ENCODE measurements around the gene COL26A1.

Gene COL26A1

DNA sequence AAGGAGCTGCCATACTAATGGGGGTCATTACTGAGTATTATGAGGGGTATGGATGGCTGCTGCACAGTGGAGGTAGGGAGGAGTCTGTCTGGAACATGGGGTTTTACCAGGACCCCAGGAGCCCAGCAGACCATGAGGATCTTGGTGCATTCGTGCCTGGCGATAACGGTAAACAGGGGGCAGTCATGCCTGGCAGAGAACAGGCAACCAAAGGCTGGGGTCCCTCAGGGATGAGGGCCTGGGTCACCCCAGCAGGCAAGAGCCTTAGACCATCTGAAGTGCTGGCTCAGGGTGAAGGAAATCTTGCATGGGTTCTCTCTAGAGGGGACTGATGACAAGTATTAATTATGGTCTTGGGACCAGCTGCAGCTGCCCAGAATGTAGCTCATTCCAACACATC lies 220.3 kb downstream of the COL26A1 start:
- DNase-seq: no peak

DNA sequence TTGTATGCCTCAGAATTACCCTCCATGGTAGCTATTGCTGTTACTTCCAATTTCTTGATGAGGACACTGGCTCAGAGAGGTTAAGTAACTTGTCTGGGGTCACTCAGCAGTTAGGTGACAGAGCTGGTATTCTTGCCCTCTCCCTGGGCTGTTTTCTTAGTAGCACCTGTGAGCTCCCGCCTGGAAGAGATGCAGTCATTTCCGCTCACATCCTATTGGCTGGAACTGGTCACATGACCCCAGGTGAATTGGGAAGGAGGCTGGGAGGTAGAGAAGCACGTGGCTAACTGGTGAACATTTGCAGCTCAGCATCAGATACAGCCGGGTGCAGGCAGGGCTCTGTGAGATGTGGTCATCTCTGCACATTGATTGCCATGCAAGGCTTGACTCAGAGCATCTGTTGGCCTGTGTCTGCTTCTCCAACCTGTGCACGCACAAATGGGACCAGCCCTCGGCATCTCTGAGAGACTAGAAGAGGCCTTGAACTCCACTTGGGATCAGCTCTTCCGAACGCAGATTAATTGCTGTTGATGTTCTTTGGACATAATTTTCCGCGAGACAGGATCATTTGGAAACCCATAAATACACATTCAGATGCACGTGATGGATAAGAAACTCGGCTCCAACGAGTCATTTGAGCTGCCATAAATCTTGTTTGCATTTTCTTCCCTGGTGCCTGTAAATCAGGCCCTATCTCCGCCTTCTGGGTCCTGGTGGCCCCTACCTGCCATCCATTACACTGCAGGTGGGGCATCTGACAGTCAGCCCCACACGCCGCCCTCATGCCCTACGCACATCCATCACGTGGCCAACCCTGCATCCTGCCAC lies 223.6 kb downstream of the COL26A1 start:
- DNase-seq: no peak

DNA sequence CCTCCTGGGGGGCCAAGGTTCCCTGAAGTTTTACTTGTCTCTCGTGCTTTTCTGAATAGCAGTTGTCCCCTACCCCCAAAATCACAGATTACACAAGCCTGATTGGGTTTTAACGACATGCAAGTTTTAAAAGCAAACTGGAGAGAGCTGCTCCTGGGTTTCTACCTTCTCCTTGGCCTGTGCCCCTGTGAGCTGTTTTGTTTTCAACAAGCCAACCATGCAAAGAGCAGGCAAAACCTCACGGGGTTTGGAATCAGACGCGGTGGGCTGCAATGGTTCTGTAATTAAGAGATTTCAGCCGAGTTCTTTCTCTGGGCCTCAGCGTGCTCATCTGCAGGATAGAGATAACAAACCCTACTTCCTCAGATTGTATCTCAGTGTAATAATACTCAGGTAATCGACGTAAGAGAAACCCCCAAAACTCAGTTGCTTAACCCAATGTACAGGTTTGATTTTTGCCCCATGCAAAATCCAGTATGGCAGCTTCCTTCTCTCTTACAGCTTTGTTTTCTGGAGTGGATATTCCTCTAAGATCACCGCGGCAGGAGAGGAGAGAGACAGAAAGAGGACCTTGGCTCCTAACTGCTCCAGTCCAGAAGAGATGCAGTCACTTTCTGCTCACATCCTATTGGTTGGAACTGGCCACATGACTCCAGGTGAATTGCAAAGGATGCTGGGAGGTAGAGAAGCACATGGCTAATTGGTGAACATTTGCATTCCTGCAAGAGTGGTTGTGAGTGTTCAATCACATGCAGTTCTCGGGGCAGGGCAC lies 224.4 kb downstream of the COL26A1 start:
- DNase-seq: no peak

DNA sequence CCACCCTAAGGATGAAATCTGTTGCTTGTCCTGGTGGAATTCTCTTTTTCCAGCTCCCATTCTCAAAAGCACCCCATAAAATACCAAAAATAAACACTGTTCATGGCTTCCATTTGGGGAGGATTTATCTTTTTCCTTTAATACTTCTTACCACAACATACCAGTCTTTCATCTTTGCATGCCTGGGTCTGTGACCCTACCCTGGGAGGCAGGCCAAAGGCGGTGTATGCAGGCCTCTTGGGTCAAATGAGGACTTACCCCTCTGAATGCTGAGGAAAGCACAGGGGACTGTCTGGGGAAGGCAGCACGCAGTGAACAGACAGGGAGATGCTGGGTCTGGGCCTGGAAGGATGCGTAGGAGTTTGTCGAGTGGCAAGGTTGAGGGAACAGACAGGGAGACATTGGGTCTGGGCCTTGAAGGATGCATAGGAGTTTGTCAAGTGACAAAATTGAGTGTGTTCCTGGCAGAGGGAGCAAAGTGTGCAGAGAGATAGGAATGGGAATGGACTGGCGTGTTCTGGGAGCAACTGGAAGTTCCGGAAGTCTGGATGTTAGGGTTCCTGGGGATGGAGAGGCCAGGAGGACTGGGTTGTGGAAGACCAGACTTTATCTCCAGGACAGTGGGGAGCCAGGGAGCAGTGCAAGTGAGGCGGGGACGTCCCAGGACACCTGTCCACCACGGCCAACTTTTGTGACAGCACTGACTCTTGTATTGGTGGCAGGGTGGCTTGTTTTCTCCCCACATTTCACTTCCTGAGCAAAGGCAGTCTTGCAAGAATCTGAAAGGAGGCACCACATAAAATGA lies 225.7 kb downstream of the COL26A1 start:
- DNase-seq: no peak

DNA sequence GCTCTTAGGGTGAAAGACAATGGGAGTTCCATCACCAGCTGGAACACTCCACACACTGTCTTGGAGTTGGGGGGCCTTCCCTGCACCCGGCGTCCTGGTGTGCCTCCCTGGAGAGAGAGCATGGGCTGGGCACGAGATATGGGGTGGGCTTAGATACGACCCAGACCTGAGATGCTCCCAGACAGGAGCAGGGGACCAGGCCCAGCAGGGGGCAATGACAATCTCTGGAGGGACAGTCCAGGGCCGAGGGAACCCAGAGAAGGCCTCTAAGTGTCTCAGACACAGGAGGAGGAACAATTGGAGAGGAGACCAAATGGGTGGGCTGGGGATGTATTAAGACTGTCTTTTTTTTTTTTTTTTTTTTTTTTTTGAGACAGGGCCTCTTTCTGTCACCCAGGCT lies 226.4 kb downstream of the COL26A1 start:
- no peak for DNase-seq

DNA sequence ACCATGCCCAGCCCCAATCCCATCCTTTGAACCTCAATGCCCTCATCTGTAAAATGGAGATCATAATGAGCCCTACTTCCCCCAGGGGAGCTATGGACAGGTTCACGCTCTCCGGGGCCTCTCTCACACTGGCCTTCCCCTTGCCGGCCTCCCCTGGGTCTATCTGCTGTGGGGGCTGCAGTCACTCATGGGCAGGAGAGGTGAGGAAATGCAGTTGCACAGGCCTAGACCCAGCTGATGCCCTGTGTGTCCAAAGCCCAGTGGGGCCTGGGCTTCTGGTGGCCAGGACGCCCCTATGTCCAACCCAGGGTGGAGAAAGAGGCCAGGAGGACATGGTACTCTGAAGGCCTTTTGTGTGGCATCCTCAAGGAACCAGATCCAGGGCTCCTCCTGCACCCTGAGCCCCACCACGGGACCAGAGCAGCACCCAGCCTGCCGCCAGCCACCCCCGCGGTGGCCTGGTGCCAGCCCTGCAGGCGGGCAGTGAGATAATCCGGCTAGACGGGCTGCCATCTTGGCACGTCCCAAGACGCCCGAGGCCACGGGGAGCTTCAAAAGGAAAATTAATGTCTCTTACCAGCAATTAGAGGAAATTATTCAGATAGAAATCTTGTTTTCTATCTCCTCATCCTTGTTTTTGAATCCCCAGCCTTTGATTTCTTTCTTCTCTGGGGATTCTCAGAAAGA lies 227.4 kb downstream of the COL26A1 start:
- no peak for DNase-seq

DNA sequence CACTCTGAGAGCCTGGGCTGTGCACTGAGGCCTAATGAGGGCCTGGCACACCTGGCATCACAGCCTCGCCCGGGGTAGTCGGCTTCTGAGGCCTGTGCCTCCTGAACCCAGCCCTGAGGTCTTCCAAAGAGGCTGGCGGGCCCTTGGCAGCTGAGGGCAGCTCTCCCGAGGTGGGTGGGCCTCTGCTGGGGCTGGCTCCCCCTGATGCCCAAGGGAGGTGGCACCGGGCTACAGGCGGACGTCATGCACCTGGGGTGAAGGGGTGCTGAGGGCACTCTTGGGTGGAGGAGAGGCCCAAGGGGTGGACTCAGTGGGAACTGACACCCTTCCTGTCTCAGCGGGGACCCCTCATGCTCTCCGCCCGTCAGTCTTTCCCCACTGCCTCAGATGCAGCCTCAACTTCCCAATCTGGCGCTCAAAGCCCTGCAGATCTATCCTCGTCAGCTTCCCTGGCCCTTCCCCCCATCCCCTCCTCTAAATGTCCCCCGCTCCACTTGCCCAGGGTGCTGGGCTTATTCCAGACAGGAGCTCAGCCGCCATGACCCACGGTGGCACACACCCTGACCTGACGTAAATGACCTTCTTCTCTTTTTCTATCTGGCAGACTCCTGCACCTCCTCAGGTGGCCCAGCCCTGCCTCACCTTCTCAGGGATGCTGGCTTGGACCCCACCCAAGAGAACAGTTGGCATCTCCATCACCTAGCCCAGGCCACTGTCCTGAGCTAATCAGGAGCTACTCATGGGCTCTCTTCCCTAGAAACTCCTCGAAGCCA lies 228.2 kb downstream of the COL26A1 start:
- DNase-seq: no peak

DNA sequence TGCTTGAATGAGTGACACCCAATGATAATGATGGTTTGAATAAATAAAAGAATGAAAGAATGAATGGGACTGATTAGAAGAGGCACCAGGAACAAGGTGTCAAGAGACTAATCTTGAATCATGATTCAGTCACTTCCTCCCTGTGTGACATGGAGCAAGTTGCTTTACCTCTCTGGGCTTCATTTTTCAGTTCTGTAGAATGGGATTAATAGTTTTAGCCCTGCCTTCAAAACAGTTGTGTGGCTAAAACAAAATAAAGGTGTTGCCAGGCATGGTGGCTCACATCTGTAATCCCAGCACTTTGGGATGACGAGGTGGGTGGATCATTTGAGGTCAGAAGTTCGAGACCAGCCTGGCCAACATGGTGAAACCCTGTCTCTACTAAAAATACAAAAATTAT lies 228.8 kb downstream of the COL26A1 start:
- no peak for DNase-seq

DNA sequence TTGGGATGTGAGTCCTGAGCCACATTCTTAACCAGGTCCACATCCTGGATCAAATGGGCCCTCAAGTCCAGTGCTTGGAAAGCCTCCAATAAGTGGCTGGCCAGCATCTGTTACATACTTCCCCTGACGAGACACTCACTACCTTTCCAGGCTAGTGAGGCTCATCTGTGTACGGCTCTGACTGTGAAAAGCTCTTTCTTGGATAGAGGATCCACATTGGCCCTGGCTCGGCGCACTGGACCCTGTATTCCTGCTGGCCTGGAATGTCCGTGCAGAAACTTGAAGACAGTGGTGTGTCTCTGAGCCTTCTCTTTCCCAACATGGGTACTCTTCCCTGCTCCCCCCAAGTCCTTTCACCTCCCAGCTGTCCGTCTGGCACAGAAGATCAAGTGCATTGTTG lies 230.9 kb downstream of the COL26A1 start:
- no peak for DNase-seq

DNA sequence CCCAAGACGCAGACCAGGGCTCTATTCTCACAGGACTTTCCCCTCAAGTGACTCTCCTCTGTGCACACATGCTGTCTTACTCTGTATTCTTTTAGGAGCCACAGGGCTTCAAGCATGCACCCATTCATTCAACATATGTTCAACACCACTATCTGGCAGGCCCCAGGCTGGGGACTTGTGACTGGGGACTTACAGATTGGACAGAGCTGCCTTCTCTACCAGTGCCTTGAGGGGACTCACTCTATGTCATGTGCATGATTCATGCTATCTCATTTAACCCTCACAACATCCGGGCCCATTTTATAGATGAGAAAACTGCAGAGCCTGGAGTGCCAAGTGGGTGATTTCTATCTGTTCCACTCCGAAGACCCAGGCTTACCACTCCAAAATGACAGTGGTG lies 232.1 kb downstream of the COL26A1 start:
- DNase-seq: no peak

DNA sequence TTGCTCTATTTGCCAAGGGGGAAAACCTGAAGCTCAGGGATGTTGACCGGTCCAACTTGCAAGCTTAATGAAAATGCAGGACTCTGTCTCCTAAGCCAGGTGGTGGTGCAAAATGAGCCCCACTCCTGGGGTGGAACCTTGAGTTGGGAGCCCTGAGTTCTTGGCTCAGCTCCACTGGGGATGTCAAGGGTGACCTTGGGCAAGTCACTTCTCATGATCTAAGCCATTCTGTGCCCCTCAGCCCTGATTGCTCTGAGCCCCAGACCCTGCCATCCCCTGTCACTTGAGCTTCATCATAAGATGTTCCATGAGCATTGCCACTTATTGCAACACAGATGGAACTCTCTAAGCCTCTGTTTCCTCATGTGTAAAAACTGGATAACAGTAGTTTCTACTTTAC lies 232.6 kb downstream of the COL26A1 start:
- no peak for DNase-seq

DNA sequence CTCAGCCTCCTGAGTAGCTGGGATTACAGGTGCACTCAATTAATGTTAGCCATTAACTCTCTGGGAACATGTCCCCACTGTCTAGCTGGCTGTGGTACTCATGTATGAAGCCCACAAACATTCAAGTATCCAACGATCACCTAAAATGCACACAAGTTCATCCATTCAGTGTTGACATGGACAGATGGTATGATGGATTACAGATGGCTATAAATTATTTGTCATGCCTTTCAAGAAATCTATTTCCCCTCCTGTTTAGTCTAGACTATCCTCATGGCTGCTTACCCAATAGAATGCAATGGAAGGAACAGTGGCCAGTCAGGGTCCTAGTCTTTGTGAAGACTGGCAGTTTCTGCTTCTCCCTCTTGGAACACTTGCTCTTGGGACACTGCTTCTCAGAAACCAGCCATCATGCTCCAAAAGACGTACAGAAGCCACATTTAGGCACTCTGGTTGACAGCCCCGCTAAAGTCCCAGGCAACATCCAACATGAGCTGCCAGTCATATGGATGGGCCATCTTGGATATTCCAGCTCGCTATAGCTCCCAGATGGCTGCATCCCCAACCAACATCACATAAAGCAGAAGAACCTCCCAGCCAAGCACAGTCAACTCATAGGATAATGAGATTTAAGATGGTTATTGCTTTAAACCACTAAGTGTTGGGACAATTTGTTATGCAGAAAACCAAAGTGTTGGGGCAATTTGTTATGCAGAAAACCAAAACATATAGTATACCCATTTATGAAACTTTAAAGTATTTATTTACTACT lies 233.3 kb downstream of the COL26A1 start:
- no peak for DNase-seq

DNA sequence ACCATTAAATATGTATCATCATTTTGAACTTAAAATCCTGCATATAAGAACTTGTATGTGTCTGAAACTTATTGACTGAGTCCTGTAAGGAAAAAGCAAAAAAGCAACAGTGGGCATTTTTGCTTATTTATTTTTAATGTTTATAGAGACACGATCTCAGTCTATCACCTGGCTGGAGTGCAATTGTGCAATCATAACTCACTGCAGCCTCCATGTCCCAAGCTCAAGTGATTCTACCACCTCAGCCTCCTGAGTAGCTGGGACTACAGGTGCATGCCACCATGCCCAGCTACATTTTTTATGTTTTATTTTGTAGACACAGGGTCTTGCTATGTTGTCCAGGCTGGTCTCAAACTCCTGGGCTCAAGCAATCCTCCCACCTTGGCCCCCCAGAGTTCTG lies 234.2 kb downstream of the COL26A1 start:
- no peak for DNase-seq

DNA sequence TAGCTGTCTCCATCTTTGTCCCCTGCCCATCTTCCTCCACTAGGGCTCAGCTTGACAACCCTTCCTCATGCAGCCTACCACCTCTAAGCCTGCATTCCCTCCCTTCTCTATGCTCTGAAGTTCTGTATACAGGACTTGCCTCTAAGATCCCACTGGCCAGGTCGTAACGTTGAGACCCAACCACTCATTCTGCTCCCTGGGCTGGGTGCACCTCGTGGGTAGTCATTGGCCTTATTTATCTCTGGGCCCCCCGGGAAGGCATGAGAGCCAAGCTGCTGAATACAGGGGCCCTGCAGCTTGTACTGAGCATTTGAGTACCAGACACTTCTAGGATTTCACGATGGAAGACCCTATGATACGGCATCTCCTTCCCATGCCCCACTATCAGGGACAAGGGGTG lies 235.3 kb downstream of the COL26A1 start:
- no peak for DNase-seq

DNA sequence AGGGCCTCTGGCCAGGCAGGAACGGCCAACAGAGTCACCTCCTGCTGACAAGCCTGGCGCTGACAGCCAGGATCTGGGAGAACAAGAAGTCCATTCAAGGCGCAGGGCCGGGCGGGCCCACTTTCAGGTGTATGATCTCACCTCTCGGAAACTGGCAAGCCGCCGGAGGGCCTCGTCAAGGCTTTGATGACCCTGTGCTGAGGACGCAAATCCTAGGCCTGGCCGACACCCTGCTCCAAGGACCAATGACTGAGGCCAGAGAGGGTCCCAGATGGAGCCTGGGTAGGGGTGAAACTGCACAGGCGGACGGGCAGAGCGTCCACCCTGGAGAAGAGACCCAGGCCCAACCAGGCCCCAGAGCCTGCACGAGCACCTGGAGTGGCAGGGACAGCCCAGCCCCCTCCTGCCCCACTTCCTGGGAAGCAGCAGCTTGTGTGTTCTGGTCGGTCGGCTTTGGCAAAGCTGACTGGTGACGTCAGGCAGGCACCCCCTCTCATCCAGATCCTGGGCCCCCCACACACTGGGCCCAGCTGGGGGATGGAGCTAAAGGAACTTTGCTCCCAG lies 235.8 kb downstream of the COL26A1 start:
- no peak for DNase-seq

DNA sequence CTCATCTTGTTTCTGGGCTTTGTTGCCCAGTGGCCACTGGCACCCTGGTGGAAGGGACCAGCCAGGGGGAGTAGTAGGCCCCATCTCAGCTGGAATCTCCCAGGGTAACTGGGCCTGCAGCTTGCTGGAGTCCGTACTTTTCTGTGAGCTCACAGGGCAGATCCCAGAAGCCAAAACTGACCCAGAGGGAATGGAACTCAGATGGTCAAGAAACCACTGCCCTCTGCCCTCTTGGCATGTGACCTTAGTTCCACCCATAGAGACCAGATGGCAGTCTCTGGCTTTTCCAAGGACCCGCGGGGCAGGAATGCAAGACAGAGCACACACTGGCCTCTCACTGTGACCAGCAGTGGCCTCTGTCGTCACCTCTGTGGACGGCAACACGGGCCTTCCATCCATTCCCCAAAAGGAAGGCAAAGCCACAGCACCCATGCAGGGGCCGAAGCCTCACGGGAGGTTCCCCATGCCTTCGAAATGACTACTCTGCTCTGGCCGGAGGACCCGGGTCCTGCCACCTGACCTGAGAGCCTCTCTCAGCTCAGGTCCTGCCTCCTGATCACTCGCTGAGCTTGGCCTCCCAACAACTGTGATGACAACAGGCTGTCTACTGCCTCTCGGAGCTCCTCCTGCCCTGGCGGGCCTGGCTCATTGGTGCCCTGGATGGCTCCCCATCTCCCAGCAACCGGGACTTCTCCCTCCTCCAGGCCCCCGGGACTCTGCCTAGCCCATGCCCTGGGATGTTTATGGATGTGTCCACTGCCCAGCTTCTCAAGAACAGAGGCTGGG lies 236.5 kb downstream of the COL26A1 start:
- DNase-seq: no peak

DNA sequence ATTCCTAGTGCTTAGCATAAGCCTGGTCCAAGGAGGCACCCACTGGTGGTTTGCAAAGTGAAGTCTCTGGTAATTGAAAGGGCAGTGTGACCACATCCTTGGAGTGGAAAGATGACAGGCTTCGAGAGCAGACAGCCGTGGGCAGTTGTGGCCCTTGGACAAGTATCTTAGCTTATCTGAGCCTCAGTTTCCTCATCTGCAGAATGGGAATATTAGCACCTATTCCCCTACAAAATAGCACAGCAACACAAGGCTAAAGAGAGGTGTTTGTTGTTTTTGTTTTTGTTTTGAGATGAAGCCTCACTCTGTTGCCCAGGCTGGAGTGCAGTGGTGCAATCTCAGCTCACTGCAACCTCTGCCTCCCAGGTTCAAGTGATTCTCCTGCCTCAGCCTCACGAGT lies 237.1 kb downstream of the COL26A1 start:
- DNase-seq: no peak

DNA sequence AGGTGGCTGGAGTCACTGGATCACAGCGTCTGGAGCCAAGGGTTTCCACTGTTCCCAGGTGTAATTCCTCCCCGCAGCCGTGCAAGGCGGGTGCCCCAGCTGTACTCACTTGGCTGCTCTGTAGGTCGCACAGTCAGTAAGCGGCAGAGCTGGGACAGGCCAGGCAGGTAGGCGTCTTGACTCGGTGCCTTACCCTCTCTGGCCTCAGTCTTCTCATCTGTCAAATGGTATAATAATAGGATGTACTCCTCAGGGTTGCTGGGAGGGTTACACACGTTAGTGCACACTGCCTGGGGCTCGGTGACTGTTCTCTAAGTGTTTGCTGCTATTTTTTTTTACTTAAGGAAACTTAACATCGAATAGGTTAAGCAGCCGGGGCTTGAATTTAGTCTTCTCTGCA lies 239.4 kb downstream of the COL26A1 start:
- no peak for DNase-seq

DNA sequence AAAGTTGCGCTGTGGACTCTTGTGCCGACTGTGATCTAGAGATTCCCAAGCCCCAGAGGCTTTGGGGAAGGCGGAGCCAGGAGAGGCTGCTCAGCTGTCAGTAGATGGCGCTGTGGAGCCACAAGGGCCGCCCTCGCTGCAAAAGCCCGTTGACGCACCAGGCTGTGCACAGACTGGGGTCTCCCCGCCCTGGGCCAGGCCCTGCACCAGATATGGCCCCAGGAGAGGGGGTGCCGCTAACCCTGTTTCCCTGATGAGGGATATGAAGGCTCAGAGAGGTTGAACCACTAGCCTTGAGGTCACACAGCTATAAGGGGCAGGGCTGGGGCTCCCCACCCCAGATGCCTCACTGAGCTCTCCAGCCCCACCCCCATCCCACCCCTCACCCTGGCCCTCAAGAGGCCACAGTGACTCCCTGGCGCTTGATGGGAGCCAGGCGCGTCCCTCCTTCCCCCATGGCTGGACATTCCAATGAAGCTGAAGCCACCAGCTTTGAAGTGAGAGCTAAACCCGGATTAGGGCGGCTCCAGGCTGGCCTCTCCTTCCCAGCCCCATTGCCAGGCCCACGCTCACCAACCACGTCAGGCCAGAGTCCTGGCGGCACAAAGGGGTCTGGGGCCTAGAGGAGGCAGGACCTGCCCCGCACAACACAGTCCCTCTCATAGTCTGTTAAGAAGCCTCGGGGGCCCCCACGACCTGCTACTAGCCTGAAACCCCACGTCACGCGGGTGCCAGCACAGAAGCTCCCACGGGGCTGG lies 240.0 kb downstream of the COL26A1 start:
- DNase-seq: peak in 1 of 2 experiments; percentile 8
